GM21515 (cell line): Measurements from ENCODE around the gene EPS8.
A peak's percentile ranks its signal among the peaks of the same experiment; 100 is the strongest.

Source experiments
- ATAC-seq: cut with Tn5 transposase; IDR thresholded peaks from one replicate; pipeline ENCODE4 v1.9.1; 2021; ENCODE audit not compliant: unreplicated experiment

The EPS8 gene

GRCh38 chr12:15721316-15722115, 67.7 kb downstream of the EPS8 start:
- no peak for ATAC-seq

- no peak for ATAC-seq
These were observed 68.9 kb downstream of the EPS8 start for GRCh38 chr12:15720295-15720694.

- ATAC-seq, result no peak
These were observed 70.0 kb downstream of the EPS8 start for GRCh38 chr12:15719230-15719629.

- no peak for ATAC-seq
These were observed 71.1 kb downstream of the EPS8 start for GRCh38 chr12:15717940-15718567.

GRCh38 chr12:15716581-15716980, 72.6 kb downstream of the EPS8 start:
- ATAC-seq, result no peak

GRCh38 chr12:15714256-15714655, 74.9 kb downstream of the EPS8 start:
- ATAC-seq, result no peak

- no peak for ATAC-seq
These were observed 76.1 kb downstream of the EPS8 start for GRCh38 chr12:15712823-15713660.

GRCh38 chr12:15712160-15712559, 77.0 kb downstream of the EPS8 start:
- no peak for ATAC-seq

GRCh38 chr12:15710860-15711510, 78.2 kb downstream of the EPS8 start:
- no peak for ATAC-seq

- ATAC-seq, result no peak
These were observed 79.6 kb downstream of the EPS8 start for GRCh38 chr12:15709551-15709950.

GRCh38 chr12:15708396-15709076, 80.7 kb downstream of the EPS8 start:
- ATAC-seq, result no peak

GRCh38 chr12:15707516-15708199, 81.5 kb downstream of the EPS8 start:
- no peak for ATAC-seq

- ATAC-seq, result no peak
These were observed 83.0 kb downstream of the EPS8 start for GRCh38 chr12:15706010-15706676.

- no peak for ATAC-seq
These were observed 83.6 kb downstream of the EPS8 start for GRCh38 chr12:15705606-15706005.

GRCh38 chr12:15702276-15702675, 86.9 kb downstream of the EPS8 start:
- no peak for ATAC-seq

- ATAC-seq, result no peak
These were observed 87.5 kb downstream of the EPS8 start for GRCh38 chr12:15701631-15702156.

GRCh38 chr12:15701206-15701605, 88.0 kb downstream of the EPS8 start:
- no peak for ATAC-seq

- peak; percentile 66 for ATAC-seq
These were observed 88.6 kb downstream of the EPS8 start for GRCh38 chr12:15700595-15700994.

- no peak for ATAC-seq
These were observed 89.3 kb downstream of the EPS8 start for GRCh38 chr12:15699886-15700285.
